HCT116 (cell line): Measurements from ENCODE around the gene ZSWIM6.
A peak's percentile ranks its signal among the peaks of the same experiment; 100 is the strongest.

Experiments used
- ATF3 ChIP-seq: IDR thresholded peaks from 2 replicates; pipeline ENCODE4 v1.6.1; 2012
- CBX3 ChIP-seq: IDR thresholded peaks from 2 replicates; pipeline ENCODE4 v1.6.1; 2012; ENCODE audit warnings: low read depth
- CTCF ChIP-seq, 3 experiments: fragments of 200-600 bp in 1 of 3; sonication (generic) in 1 of 3; IDR thresholded peaks in 2 of 3; conservative IDR thresholded peaks in 1 of 3; 2 replicates each; pipeline ENCODE4 v1.5.1; 2012 to 2017; ENCODE audit warnings: low read depth in 2 of 3, low read length in 2 of 3, antibody characterized with exemption in 1 of 3, borderline replicate concordance in 1 of 3, control low read depth in 1 of 3, mild to moderate bottlenecking in 1 of 3, mixed read lengths in 1 of 3, mixed run types in 1 of 3, moderate library complexity in 1 of 3; ENCODE audit not compliant: insufficient read depth in 1 of 3
- EZH2phosphoT487 ChIP-seq: fragments of 200-600 bp; IDR thresholded peaks from 2 replicates; pipeline ENCODE4 v1.6.1; 2018; ENCODE audit warnings: antibody characterized with exemption, borderline replicate concordance
- POLR2A ChIP-seq: IDR thresholded peaks from 2 replicates; pipeline ENCODE4 v1.7.0; 2011; ENCODE audit warnings: borderline replicate concordance; ENCODE audit not compliant: insufficient read depth, insufficient read length; ENCODE audit errors: extremely low read depth
- POLR2AphosphoS5 ChIP-seq: IDR thresholded peaks from 2 replicates; pipeline ENCODE4 v1.6.1; 2011; ENCODE audit warnings: mild to moderate bottlenecking, low read depth, low read length, moderate library complexity
- RAD21 ChIP-seq: IDR thresholded peaks from 2 replicates; pipeline ENCODE4 v1.6.1; 2012; ENCODE audit warnings: low read depth, mild to moderate bottlenecking
- SIN3A ChIP-seq: IDR thresholded peaks from 2 replicates; pipeline ENCODE4 v1.6.1; 2012; ENCODE audit warnings: low read depth
- YY1 ChIP-seq: IDR thresholded peaks from 2 replicates; pipeline ENCODE4 v1.6.1; 2011; ENCODE audit warnings: low read length, low read depth, moderate library complexity, mild to moderate bottlenecking; ENCODE audit not compliant: insufficient replicate concordance; ENCODE audit errors: extremely low read depth
- ZBTB33 ChIP-seq: IDR thresholded peaks from 2 replicates; pipeline ENCODE4 v1.6.1; 2011; ENCODE audit warnings: mild to moderate bottlenecking, low read length, moderate library complexity; ENCODE audit not compliant: insufficient replicate concordance; ENCODE audit errors: extremely low read depth

- TF ChIP-seq CTCF (IDR thresholded peaks at IDR 0.05 in 2 of 3, conservative IDR thresholded peaks at IDR 0.05 in 1 of 3; ENCODE audit: borderline replicate concordance in 1 of 3, insufficient read depth in 1 of 3, low read depth in 2 of 3, low read length in 2 of 3) (no peak), EZH2phosphoT487 (no peak), POLR2A (peak; percentile 79), SIN3A (peak; percentile 56), RAD21 (no peak), POLR2AphosphoS5 (peak; percentile 97), ATF3 (no peak), CBX3 (no peak), ZBTB33 (no peak), YY1 (peak; percentile 85)
Measured at GRCh38 chr5:61331407-61332357, at the start of gene ZSWIM6.
